LNCaP clone FGC (cell line): ENCODE measurements around the gene BRD4.
A peak's percentile ranks its signal among the peaks of the same experiment; 100 is the strongest.

Experiments
- DNase-seq: peaks from one replicate; pipeline ENCODE4 v3.0.0-alpha.2; 2011; ENCODE audit warnings: low read depth
- H3K4me3 ChIP-seq: 2 replicates; pipeline ENCODE4 v1.5.1; 2011; ENCODE audit warnings: mild to moderate bottlenecking, low read depth, low read length, control low read depth
- TF ChIP-seq, protein P1 (sequence below): IDR thresholded peaks from 2 replicates; pipeline ENCODE4 v1.5.1; 2012; ENCODE audit warnings: mild to moderate bottlenecking; ENCODE audit not compliant: control insufficient read depth, insufficient read depth; ENCODE audit errors: extremely low read depth

Gene BRD4

DNA sequence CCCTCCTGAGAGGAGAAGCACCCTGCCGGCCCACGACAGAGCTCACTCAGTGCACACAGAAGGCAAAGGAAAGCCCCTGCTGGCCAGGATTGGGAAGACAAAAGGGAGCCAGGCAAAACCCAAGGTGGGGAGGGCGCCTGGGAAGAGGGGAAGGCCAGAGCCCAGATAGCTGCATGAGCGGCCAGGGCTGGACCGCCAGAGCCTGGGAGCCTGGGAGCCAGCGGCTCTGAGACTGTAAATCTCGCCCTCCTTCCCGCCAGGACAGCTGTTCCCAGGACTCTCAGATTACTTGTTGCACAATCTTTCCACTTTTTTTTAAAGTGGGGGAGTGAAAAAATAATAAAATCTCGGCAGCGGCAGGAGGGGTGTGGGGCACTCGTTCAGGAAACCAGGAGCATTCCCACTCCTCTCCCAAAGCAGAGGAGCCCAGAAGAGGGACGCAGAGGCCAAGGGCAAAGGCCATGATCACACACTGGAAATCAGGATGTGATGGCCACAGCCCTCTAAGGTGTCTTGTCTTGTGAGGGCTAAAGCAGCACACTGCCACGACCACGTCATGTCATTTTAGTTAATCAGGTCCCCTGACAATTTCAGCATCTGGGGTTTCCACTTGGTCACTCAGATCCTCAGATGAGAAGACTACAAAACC lies 80.5 kb downstream of the BRD4 start:
- TF ChIP-seq, protein P1, sequence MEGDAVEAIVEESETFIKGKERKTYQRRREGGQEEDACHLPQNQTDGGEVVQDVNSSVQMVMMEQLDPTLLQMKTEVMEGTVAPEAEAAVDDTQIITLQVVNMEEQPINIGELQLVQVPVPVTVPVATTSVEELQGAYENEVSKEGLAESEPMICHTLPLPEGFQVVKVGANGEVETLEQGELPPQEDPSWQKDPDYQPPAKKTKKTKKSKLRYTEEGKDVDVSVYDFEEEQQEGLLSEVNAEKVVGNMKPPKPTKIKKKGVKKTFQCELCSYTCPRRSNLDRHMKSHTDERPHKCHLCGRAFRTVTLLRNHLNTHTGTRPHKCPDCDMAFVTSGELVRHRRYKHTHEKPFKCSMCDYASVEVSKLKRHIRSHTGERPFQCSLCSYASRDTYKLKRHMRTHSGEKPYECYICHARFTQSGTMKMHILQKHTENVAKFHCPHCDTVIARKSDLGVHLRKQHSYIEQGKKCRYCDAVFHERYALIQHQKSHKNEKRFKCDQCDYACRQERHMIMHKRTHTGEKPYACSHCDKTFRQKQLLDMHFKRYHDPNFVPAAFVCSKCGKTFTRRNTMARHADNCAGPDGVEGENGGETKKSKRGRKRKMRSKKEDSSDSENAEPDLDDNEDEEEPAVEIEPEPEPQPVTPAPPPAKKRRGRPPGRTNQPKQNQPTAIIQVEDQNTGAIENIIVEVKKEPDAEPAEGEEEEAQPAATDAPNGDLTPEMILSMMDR = 0 out of 2 replicates have a peak, but pooled peaks have one; percentile 9
- H3K4me3 ChIP-seq = no peak overlapping the region
- DNase-seq = no peak

DNA sequence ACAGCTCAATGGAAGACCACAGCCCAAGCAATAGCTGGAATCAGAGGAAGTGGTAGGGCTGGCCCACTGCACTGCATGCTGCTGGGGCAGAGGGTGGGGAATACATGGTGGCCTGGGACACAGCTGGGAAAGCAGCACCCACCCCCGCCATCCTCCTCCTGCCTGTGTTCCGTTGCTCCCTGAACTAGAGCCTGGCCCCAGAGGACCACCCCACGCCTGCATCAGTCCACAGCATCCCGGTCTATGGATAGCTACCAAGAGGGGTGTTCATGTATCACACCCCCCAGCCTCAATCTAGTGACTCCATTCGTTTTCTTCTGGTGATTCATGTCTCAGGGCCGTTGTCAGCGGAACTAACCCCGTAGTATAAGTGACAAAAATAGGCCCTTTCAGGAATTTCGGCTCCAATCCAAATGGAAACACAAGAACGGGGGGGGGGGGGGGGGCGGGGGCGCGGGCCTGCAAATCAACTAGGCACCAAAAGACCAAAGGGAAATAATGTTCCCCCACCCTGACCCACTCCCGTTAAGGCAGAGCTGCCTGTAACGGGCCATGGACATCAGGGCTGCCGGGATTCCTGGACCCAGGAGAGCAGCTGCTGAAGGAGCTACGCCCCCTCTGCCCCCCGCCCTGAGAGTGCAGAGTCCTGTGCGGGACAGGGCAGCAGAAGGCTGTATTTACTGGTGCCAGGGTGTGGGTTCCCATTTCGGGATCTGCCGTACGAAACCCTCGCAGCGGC lies 81.2 kb downstream of the BRD4 start:
- no peak overlapping the region for H3K4me3 ChIP-seq
- DNase-seq = no peak
- TF ChIP-seq, protein P1 = no peak

DNA sequence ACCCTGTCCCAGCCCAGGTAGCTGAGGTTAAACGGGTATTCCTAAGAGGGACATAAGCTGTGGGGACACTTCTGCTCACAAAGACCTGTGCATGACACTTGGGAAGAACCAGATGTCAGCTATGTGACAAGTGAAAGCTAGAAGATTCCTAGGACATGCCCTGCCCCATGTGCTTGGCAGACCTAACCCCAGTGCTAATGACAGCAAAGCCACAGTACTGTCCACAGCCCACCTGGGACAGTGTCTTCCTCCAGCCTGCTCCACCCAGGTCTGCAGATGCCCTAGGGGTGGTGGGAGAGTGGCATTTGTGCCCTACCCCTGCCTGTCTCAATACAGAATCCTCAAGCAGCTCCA lies 81.7 kb downstream of the BRD4 start:
- TF ChIP-seq, protein P1 = no peak
- DNase-seq = no peak
- no peak overlapping the region for H3K4me3 ChIP-seq

DNA sequence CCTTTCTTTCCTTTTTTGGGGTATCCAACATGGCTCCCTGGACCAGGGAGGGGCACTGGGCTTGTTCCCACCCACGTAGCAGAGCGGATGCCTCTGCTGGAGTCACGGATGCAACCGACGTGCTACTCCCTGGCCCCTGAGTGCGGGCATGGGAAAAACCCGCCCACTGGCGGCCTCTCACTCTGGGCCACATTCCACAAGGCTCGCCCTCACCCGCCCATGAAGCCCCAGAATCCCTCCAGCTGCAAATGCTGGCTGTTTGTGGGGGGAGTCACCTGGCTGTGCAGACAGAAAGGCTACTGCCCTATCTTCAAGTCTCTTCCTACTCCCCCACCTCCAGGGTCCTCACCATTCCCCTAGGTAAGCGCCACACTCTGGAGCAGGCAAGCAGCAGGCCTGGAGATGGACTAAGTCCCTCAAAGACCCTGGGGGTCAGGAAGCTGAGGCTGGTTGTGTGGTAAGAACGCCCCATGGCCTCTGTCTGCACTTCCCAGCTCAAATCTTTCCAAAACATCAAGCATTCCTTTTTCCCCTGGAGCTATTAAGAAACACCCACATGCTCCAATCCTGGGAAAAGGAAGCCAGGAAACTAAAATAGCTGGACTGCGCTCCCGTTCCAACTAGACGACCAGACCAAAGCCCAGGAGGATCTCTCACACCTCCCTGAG lies 82.2 kb downstream of the BRD4 start:
- no peak overlapping the region for H3K4me3 ChIP-seq
- TF ChIP-seq, protein P1 = no peak
- no peak for DNase-seq

DNA sequence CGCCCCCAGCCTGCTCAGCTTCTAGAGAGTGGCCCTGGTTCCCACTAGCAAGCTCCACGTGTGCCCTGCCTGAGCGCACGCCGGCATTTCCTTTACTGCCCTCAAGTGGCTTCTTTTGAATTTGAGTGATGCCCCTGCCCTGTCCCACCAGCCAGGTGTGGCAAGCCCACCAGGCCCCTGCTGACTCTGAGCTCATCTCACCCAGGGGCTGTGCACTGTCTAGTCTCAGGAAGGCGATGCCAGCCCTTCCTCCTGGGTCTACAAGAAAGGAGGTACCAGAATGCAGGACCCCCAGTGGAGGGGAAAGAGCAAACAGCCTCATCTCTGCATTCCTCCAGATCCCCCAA lies 82.8 kb downstream of the BRD4 start:
- H3K4me3 ChIP-seq = no peak overlapping the region
- TF ChIP-seq, protein P1 = no peak
- DNase-seq = no peak

DNA sequence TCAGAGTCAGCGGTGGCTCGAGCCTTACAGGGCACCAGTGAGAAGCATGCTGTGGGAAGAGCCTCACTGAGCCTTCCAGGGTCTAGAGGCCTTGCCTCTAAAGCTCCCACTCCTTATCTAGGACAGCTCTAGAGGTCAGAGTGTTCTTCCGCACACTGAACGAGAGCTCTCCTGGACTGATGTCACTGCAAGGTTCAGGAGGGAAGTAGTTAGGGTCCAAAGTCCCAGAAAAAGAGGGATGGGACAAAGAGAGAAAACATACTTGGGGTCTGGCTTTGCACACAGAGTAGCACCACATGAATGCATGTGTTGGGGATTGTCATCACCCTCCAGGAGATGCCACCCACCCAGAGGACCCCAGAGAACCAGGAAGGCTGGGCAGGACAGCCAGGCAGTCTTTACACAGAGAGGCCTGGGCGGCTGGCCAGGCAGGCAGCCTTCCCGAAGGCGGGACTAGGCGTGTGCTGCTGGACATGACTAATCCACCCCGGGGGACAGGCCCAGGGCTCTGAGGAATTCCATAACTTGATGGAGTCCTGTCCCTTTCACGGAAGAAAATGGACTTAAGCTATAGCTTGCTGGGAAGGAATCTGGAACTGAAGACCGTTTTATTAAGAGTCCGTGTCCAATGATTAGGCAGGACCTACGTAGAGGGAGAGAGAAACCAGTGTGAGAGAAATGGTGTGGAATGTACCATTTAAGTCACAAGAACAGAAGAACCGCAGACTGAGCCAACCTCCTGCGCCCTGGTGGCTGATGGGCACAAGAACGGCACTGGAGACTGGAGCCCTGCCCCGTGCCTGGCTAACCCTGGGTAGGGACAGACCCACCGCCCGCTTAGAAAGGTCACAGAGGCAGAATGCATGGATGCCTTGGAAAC lies 83.5 kb downstream of the BRD4 start:
- TF ChIP-seq, protein P1 = no peak
- H3K4me3 ChIP-seq = no peak overlapping the region
- peak; percentile 35 for DNase-seq
